Measurements from ENCODE around the gene RRP9.
"Not testable (repeated sequence)": the region's sequence is repeated elsewhere in the genome, so short reads cannot be mapped to it uniquely, and the experiment has no call there.

The RRP9 gene, protein sequence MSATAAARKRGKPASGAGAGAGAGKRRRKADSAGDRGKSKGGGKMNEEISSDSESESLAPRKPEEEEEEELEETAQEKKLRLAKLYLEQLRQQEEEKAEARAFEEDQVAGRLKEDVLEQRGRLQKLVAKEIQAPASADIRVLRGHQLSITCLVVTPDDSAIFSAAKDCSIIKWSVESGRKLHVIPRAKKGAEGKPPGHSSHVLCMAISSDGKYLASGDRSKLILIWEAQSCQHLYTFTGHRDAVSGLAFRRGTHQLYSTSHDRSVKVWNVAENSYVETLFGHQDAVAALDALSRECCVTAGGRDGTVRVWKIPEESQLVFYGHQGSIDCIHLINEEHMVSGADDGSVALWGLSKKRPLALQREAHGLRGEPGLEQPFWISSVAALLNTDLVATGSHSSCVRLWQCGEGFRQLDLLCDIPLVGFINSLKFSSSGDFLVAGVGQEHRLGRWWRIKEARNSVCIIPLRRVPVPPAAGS

DNA sequence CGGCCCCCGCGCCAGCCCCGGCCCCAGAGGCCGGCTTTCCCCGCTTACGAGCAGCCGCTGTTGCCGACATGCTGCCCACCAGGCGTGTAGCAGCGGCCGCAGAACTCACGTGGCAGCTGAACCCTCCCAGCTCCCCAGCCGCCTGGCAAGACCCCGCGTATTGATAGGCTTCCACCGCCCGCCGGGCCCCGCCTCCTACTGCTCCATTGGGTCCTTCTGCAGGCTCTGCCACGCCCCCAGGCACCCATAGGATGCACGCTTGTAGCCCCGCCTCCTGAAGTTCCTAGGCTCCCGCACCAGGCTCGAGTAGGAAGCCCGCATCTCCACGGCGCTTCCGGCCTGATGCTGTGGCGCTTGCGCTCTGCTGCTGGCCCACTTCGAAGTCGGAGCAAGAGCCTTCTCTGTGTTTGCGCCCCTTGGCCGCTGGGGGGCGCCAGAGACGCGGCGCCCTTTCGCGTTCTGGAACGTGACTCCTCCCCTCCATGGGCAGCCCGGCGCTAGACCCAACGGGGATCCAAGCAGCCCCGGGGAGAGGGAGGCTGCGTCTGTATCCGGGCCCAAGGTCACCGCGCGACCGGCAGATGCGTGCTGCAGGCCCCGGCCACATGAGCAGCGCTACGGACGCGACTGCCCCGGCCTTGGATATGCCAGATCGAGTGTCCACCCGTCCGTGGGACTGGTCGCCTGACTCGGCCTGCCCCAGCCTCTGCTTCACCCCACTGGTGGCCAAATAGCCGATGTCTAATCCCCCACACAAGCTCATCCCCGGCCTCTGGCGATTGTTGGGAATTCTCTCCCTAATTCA is at the start of gene RRP9, which contains the start of gene PARP3:
TSS of gene RRP9 (minus strand) at position 107 of the 805 bp plus-strand sequence. CDS start at position 70, 37 bp downstream.
TSS of gene PARP3 (plus strand) at position 566 of the 805 bp plus-strand sequence. CDS start 993 bp downstream, outside the sequence.
- TF ChIP-seq ZFP3 (CRISPR knock-in tag; IDR thresholded peaks at IDR 0.05) (0 out of 2 replicates have a peak, but pooled peaks have one; percentile 17), OSR1 (CRISPR knock-in tag; IDR thresholded peaks at IDR 0.05) (no peak), ZFP30 (CRISPR knock-in tag; IDR thresholded peaks at IDR 0.05) (no peak), ESRRG (CRISPR knock-in tag; IDR thresholded peaks at IDR 0.05) (0 out of 2 replicates have a peak, but pooled peaks have one; percentile 35)
- peak; percentile 94 for ATAC-seq

GRCh38 chr3:51990501-51990971 is 48.8 kb upstream of the RRP9 start:
- ATAC-seq = not testable (repeated sequence)

DNA sequence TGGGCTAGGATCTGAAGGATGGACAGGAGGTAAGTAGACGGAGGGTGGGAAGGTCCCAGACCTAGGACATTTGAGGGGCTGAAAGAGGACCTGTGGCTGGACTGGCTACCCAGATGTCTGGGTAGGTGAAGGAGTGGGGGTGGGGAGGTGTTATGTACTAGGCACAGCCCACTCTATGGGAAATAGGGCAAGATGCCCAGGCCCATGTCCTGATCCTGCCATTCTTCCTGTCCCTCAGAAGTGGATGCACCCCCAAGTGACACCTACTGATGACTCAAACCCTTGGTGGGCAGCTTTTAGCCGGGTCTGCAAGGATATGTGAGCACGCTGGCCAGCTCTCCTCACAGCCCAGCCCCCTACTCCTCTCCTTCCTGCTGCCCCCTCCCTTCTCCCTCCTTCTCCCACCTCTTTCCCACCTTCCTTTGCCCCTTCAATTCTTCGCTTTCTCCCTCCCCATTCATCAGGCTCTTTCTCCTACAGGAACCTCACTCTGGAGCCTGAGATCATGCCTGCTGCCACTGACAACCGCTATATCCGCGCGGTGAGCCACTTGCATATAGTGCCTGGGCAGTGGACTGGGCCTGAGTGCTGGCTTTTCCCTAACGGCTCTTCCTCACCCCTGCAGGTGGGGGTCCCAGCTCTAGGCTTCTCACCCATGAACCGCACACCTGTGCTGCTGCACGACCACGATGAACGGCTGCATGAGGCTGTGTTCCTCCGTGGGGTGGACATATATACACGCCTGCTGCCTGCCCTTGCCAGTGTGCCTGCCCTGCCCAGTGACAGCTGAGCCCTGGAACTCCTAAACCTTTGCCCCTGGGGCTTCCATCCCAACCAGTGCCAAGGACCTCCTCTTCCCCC is 46.8 kb upstream of the RRP9 start:
- peak; percentile 7 for ATAC-seq
- no peak for TF ChIP-seq ZNF8 (CRISPR knock-in tag; IDR thresholded peaks at IDR 0.05)
- TF ChIP-seq TOX (CRISPR knock-in tag; IDR thresholded peaks at IDR 0.05; ENCODE audit: borderline replicate concordance) = no peak
- TF ChIP-seq, protein P1, sequence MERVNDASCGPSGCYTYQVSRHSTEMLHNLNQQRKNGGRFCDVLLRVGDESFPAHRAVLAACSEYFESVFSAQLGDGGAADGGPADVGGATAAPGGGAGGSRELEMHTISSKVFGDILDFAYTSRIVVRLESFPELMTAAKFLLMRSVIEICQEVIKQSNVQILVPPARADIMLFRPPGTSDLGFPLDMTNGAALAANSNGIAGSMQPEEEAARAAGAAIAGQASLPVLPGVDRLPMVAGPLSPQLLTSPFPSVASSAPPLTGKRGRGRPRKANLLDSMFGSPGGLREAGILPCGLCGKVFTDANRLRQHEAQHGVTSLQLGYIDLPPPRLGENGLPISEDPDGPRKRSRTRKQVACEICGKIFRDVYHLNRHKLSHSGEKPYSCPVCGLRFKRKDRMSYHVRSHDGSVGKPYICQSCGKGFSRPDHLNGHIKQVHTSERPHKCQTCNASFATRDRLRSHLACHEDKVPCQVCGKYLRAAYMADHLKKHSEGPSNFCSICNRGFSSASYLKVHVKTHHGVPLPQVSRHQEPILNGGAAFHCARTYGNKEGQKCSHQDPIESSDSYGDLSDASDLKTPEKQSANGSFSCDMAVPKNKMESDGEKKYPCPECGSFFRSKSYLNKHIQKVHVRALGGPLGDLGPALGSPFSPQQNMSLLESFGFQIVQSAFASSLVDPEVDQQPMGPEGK (CRISPR knock-in tag; IDR thresholded peaks at IDR 0.05; ENCODE audit: borderline replicate concordance) = no peak
- TF ChIP-seq GLIS3 (CRISPR knock-in tag; IDR thresholded peaks at IDR 0.05) = no peak
- no peak for TF ChIP-seq ARNTL (CRISPR knock-in tag; IDR thresholded peaks at IDR 0.05; ENCODE audit: borderline replicate concordance, low read depth)
- TF ChIP-seq TSHZ2 (CRISPR knock-in tag; IDR thresholded peaks at IDR 0.05) = no peak
- TF ChIP-seq TCF4 (CRISPR knock-in tag; IDR thresholded peaks at IDR 0.05; ENCODE audit: borderline replicate concordance) = no peak
- TF ChIP-seq ZFP30 (CRISPR knock-in tag; IDR thresholded peaks at IDR 0.05) = no peak
- TF ChIP-seq CREB5 (CRISPR knock-in tag; IDR thresholded peaks at IDR 0.05; ENCODE audit: low read depth) = no peak
- TF ChIP-seq PPARA (CRISPR knock-in tag; IDR thresholded peaks at IDR 0.05; ENCODE audit: borderline replicate concordance) = no peak
- no peak for TF ChIP-seq CSDC2 (CRISPR knock-in tag; IDR thresholded peaks at IDR 0.05)
- no peak for TF ChIP-seq ZFP3 (CRISPR knock-in tag; IDR thresholded peaks at IDR 0.05)
- no peak for TF ChIP-seq OSR1 (CRISPR knock-in tag; IDR thresholded peaks at IDR 0.05)
- no peak for TF ChIP-seq ZNF70 (CRISPR knock-in tag; IDR thresholded peaks at IDR 0.05)

DNA sequence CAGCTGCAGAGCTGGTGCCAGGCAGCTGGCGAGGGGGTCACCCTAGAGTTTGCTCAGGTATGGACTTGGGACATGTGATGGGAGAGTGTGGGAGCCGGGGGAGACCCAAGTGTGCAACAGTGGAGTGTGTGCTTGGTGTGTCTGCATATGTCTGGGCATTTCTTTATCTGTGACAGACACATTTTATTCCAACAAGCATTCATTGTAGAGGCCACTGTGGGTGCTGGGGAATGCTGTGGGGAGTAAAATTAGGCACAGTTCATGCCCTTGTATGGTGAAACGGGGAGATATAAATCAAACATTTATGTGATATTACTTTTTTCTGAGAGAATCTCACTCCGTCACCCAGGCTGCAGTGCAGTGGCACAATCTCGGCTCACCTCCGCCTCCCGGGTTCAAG is 45.9 kb upstream of the RRP9 start:
- ATAC-seq = no peak
- TF ChIP-seq, protein P1 (CRISPR knock-in tag; IDR thresholded peaks at IDR 0.05; ENCODE audit: borderline replicate concordance) = no peak
- TF ChIP-seq ZFP3 (CRISPR knock-in tag; IDR thresholded peaks at IDR 0.05) (no peak), ZFP30 (CRISPR knock-in tag; IDR thresholded peaks at IDR 0.05) (no peak), ARNTL (CRISPR knock-in tag; IDR thresholded peaks at IDR 0.05; ENCODE audit: borderline replicate concordance, low read depth) (no peak), OSR1 (CRISPR knock-in tag; IDR thresholded peaks at IDR 0.05) (no peak), ZNF70 (CRISPR knock-in tag; IDR thresholded peaks at IDR 0.05) (no peak), CSDC2 (CRISPR knock-in tag; IDR thresholded peaks at IDR 0.05) (no peak), ZC3H10 (CRISPR knock-in tag; IDR thresholded peaks at IDR 0.05) (no peak), SNAI2 (CRISPR knock-in tag; IDR thresholded peaks at IDR 0.05) (no peak), BACH2 (CRISPR knock-in tag; IDR thresholded peaks at IDR 0.05; ENCODE audit: borderline replicate concordance) (no peak), TCF4 (CRISPR knock-in tag; IDR thresholded peaks at IDR 0.05; ENCODE audit: borderline replicate concordance) (no peak), GLIS3 (CRISPR knock-in tag; IDR thresholded peaks at IDR 0.05) (no peak), TSHZ2 (CRISPR knock-in tag; IDR thresholded peaks at IDR 0.05) (no peak)
